ENCODE results near the gene MBD5. TPM values are rescaled to one million over a fixed set of nuclear protein-coding genes. Genes with fewer than 3 reads are reported as not detected.
A peak's percentile ranks its signal among the peaks of the same experiment; 100 is the strongest.

MBD5 gene
- total and polyA plus RNA-seq, 2 donors, result 13.3 to 13.4 TPM

DNA sequence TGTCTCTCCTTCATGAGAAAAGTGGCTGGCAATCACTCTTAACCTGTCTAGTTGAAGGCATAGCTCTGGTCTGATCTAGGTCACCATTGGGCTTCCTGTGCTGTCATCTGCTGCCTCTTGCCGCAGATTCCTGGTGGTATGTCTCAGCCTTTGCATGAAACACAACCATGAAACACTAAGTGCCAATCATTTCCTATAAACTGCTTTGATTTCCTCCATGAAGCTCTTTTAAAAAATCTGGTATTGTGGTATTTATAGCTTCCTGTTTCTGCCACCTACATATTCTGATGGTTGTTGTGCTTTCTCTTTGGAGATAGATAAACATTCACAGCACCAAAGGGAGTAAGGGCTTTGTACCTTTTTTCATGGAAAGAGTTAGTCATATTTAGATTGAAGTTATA is 503.6 kb downstream of the MBD5 start:
- H3K27me3 ChIP-seq (ENCODE audit: control insufficient read depth in 2 of 2, insufficient read depth in 1 of 2, low read length in 1 of 2), result no peaks in the 10 kb centered on the region
- H3K27ac ChIP-seq (ENCODE audit: low read depth in 1 of 2, low read length in 1 of 2), result no peak overlapping the region
- peak in 7 of 9 donors; percentile 45 to 89 (median 68) for DNase-seq (ENCODE audit: low read depth in 6 of 9, low spot score in 9 of 9)
- H3K4me3 ChIP-seq (ENCODE audit: low read length in 2 of 2), result no peak overlapping the region
- WGBS, result 4% methylated on average over 1 of the region's 1 CpG
- H3K4me1 ChIP-seq (ENCODE audit: control insufficient read depth in 2 of 2, insufficient read depth in 2 of 2, low read length in 2 of 2), result peaks cover 31 to 55% of the 10 kb centered on the region in 2 donors
- H3K36me3 ChIP-seq (ENCODE audit: control insufficient read depth in 2 of 2, insufficient read depth in 2 of 2, low read length in 1 of 2), result no peaks in the 10 kb centered on the region
- H3K9me3 ChIP-seq (ENCODE audit: control insufficient read depth in 2 of 2, insufficient read depth in 1 of 2, low read length in 1 of 2), result peaks cover 0 to 3% of the 10 kb centered on the region in 2 donors

DNA sequence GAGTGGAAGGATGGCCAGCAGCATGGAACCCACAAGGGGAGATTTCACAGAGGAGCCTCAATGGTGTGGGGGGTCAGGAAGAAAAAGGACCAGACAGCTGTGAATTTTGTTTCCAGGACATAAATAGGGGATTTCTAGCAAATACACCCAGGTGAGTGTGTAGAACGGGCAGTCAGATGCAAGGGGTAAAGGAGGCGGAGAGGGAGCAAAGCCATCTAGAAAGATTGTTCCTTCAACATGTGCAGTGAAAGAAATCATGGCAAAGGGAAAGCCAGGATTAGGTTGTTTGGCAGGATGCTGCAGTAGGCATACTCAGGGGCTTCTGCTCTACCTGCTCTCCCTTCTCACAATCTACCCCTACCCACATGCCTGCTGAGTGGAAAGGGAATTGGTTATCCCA is 504.2 kb downstream of the MBD5 start:
- H3K27ac ChIP-seq (ENCODE audit: low read depth in 1 of 2, low read length in 1 of 2), result peak overlapping the region in 1 of 2 donors; percentile 48
- WGBS, result 96% methylated on average over 2 of the region's 2 CpGs
- DNase-seq (ENCODE audit: low read depth in 6 of 9, low spot score in 9 of 9), result no peak
- H3K36me3 ChIP-seq (ENCODE audit: control insufficient read depth in 2 of 2, insufficient read depth in 2 of 2, low read length in 1 of 2), result no peaks in the 10 kb centered on the region
- H3K4me1 ChIP-seq (ENCODE audit: control insufficient read depth in 2 of 2, insufficient read depth in 2 of 2, low read length in 2 of 2), result peaks cover 31 to 61% of the 10 kb centered on the region in 2 donors
- H3K4me3 ChIP-seq (ENCODE audit: low read length in 2 of 2), result no peak overlapping the region
- H3K9me3 ChIP-seq (ENCODE audit: control insufficient read depth in 2 of 2, insufficient read depth in 1 of 2, low read length in 1 of 2), result peaks cover 0 to 3% of the 10 kb centered on the region in 2 donors
- no peaks in the 10 kb centered on the region for H3K27me3 ChIP-seq (ENCODE audit: control insufficient read depth in 2 of 2, insufficient read depth in 1 of 2, low read length in 1 of 2)

GRCh38 chr2:148526509-148527346 is 505.8 kb downstream of the MBD5 start:
- WGBS, result 92% methylated on average over 9 of the region's 9 CpGs
- Histone ChIP-seq H3K4me3 (ENCODE audit: low read length in 2 of 2) (no peak overlapping the region), H3K36me3 (ENCODE audit: control insufficient read depth in 2 of 2, insufficient read depth in 2 of 2, low read length in 1 of 2) (no peaks in the 10 kb centered on the region), H3K4me1 (ENCODE audit: control insufficient read depth in 2 of 2, insufficient read depth in 2 of 2, low read length in 2 of 2) (peaks cover 31 to 63% of the 10 kb centered on the region in 2 donors), H3K27me3 (ENCODE audit: control insufficient read depth in 2 of 2, insufficient read depth in 1 of 2, low read length in 1 of 2) (no peaks in the 10 kb centered on the region), H3K9me3 (ENCODE audit: control insufficient read depth in 2 of 2, insufficient read depth in 1 of 2, low read length in 1 of 2) (peaks cover 0 to 3% of the 10 kb centered on the region in 2 donors), H3K27ac (ENCODE audit: low read depth in 1 of 2, low read length in 1 of 2) (peak overlapping the region in 1 of 2 donors; percentile 9)
- DNase-seq (ENCODE audit: low read depth in 6 of 9, low spot score in 9 of 9), result no peak

DNA sequence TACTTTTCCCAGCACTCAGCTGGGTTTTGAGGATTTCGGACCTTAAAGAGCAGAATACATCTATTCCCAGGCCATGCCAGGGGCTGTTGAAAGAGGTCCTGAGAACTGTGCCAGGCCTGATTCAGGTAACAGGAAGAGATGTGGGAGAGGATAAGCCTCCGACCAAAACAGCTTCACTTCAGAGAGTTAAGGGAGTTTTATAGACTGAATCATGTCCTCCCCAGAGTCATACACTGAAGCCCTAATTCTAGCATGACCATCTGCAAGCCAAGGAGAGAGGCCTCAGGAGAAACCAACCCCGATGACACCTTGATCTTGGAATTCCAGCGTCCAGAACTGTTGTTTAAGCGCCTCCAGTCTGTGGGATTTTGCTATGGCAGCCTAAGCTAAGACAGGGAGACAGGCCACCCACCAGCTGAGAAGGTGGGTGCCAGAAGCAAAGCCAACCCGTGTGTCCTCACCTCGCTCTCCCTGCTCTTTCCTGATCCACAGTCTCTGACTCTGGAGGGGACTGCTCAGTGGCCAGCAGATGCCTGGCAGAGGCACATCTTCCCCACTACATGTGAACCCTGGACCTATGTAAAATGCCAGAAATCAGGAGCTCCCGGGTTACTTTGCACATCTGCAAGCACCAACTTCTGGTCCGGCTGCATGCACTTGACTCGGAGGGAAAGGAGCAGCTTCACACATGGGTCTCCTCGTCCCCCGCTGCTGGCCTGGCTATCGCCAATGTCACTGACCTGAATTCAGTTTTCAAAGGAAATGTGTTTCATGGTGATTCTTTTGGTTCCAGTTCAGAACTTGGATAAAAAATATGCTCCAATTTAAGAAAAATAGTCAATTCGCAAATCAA is 506.8 kb downstream of the MBD5 start:
- peaks cover 29 to 65% of the 10 kb centered on the region in 2 donors for H3K4me1 ChIP-seq (ENCODE audit: control insufficient read depth in 2 of 2, insufficient read depth in 2 of 2, low read length in 2 of 2)
- H3K27me3 ChIP-seq (ENCODE audit: control insufficient read depth in 2 of 2, insufficient read depth in 1 of 2, low read length in 1 of 2), result no peaks in the 10 kb centered on the region
- peaks cover 0 to 3% of the 10 kb centered on the region in 2 donors for H3K9me3 ChIP-seq (ENCODE audit: control insufficient read depth in 2 of 2, insufficient read depth in 1 of 2, low read length in 1 of 2)
- peak in 1 of 9 donors; percentile 48 for DNase-seq (ENCODE audit: low read depth in 6 of 9, low spot score in 9 of 9)
- peak overlapping the region; percentile 71 to 75 for H3K27ac ChIP-seq (ENCODE audit: low read depth in 1 of 2, low read length in 1 of 2)
- no peak overlapping the region for H3K4me3 ChIP-seq (ENCODE audit: low read length in 2 of 2)
- WGBS, result 80% methylated on average over 14 of the region's 14 CpGs
- H3K36me3 ChIP-seq (ENCODE audit: control insufficient read depth in 2 of 2, insufficient read depth in 2 of 2, low read length in 1 of 2), result no peaks in the 10 kb centered on the region

DNA sequence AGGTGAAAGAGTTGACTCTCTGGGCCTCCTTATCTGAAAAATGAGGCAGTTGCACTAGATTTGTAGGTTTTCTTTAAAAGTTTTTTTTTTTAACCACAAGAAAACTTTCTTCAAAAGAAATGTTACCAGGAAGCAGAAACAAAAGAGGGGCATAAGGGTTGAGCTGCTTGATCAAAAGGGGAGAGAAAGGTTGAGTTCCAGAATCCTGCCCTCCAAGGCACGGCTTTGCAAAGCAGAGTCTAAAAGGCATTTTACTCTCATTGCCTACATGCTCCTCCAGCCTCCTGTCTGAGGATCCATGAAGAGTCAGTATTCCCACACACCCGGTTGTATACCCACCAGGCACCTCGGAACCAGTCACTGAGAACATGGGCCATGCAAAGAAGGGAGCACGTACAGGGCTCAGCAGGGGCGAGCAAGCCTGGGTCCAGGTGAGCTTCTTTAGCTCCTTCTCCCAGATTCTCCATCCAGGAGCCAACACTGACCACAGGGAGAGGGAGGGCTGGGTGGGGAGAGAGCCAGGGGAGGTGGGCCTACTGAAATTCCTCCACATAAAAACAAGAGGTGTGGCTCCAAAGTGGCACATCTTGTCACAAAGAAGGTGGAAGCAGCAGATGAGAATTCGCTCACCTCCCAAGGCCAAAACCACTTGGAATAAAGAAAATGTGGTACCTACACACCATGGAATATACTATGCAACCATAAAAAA is 507.6 kb downstream of the MBD5 start:
- no peak overlapping the region for H3K4me3 ChIP-seq (ENCODE audit: low read length in 2 of 2)
- peak overlapping the region; percentile 71 to 77 for H3K27ac ChIP-seq (ENCODE audit: low read depth in 1 of 2, low read length in 1 of 2)
- peaks cover 26 to 71% of the 10 kb centered on the region in 2 donors for H3K4me1 ChIP-seq (ENCODE audit: control insufficient read depth in 2 of 2, insufficient read depth in 2 of 2, low read length in 2 of 2)
- H3K27me3 ChIP-seq (ENCODE audit: control insufficient read depth in 2 of 2, insufficient read depth in 1 of 2, low read length in 1 of 2), result no peaks in the 10 kb centered on the region
- H3K36me3 ChIP-seq (ENCODE audit: control insufficient read depth in 2 of 2, insufficient read depth in 2 of 2, low read length in 1 of 2), result no peaks in the 10 kb centered on the region
- H3K9me3 ChIP-seq (ENCODE audit: control insufficient read depth in 2 of 2, insufficient read depth in 1 of 2, low read length in 1 of 2), result peaks cover 0 to 3% of the 10 kb centered on the region in 2 donors
- 76% methylated on average over 6 of the region's 6 CpGs for WGBS
- DNase-seq (ENCODE audit: low read depth in 6 of 9, low spot score in 9 of 9), result peak in 7 of 9 donors; percentile 44 to 88 (median 53)

DNA sequence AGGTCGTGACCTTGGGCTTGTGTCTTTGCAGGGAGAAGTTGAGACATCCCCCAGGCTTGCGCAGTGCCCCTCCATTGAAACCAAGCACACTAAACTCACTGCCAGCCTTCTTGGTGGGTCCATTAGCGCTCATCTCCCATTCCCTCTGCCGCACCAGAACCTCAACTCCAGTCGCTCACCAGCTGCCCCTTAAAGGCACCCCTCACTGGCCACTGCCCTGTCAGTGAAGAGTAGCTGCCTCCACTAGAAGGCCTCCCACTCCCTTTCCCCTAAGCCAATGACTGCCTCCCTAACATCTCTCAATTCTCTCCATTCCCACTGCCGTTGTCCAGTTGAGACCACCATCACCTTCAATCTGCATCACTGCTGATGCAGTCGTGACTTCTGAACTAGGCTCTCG is 508.9 kb downstream of the MBD5 start:
- 85% methylated on average over 8 of the region's 8 CpGs for WGBS
- H3K4me3 ChIP-seq (ENCODE audit: low read length in 2 of 2), result no peak overlapping the region
- H3K36me3 ChIP-seq (ENCODE audit: control insufficient read depth in 2 of 2, insufficient read depth in 2 of 2, low read length in 1 of 2), result no peaks in the 10 kb centered on the region
- no peak overlapping the region for H3K27ac ChIP-seq (ENCODE audit: low read depth in 1 of 2, low read length in 1 of 2)
- H3K4me1 ChIP-seq (ENCODE audit: control insufficient read depth in 2 of 2, insufficient read depth in 2 of 2, low read length in 2 of 2), result peaks cover 20 to 71% of the 10 kb centered on the region in 2 donors
- no peak for DNase-seq (ENCODE audit: low read depth in 6 of 9, low spot score in 9 of 9)
- no peaks in the 10 kb centered on the region for H3K27me3 ChIP-seq (ENCODE audit: control insufficient read depth in 2 of 2, insufficient read depth in 1 of 2, low read length in 1 of 2)
- H3K9me3 ChIP-seq (ENCODE audit: control insufficient read depth in 2 of 2, insufficient read depth in 1 of 2, low read length in 1 of 2), result peaks cover 0 to 3% of the 10 kb centered on the region in 2 donors

DNA sequence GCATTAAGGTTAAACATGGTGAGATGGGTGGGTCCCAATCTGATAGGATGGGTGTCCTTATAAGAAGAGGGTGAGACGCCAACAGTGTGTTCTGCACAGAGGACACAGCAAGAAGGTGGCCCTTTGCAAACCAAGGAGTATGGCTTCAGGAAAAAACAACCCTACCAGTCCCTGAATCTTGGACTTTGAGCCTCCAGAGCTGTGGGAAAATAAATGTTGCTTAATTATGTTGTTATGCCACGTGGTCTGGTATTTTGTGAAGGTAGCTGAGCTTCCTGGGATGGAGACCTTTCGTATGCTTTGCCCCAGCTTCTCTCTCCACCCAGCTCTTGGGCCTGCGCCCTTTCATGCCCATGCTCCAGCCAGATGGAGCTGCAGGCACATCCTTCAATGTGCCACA is 509.5 kb downstream of the MBD5 start:
- 96% methylated on average over 4 of the region's 4 CpGs for WGBS
- no peaks in the 10 kb centered on the region for H3K36me3 ChIP-seq (ENCODE audit: control insufficient read depth in 2 of 2, insufficient read depth in 2 of 2, low read length in 1 of 2)
- DNase-seq (ENCODE audit: low read depth in 6 of 9, low spot score in 9 of 9), result no peak
- H3K27ac ChIP-seq (ENCODE audit: low read depth in 1 of 2, low read length in 1 of 2), result no peak overlapping the region
- H3K4me1 ChIP-seq (ENCODE audit: control insufficient read depth in 2 of 2, insufficient read depth in 2 of 2, low read length in 2 of 2), result peaks cover 16 to 65% of the 10 kb centered on the region in 2 donors
- no peak overlapping the region for H3K4me3 ChIP-seq (ENCODE audit: low read length in 2 of 2)
- peaks cover 0 to 3% of the 10 kb centered on the region in 2 donors for H3K9me3 ChIP-seq (ENCODE audit: control insufficient read depth in 2 of 2, insufficient read depth in 1 of 2, low read length in 1 of 2)
- H3K27me3 ChIP-seq (ENCODE audit: control insufficient read depth in 2 of 2, insufficient read depth in 1 of 2, low read length in 1 of 2), result no peaks in the 10 kb centered on the region

GRCh38 chr2:148531235-148531634 is 510.3 kb downstream of the MBD5 start:
- no peaks in the 10 kb centered on the region for H3K36me3 ChIP-seq (ENCODE audit: control insufficient read depth in 2 of 2, insufficient read depth in 2 of 2, low read length in 1 of 2)
- 96% methylated on average over 7 of the region's 7 CpGs for WGBS
- peaks cover 0 to 3% of the 10 kb centered on the region in 2 donors for H3K9me3 ChIP-seq (ENCODE audit: control insufficient read depth in 2 of 2, insufficient read depth in 1 of 2, low read length in 1 of 2)
- H3K27me3 ChIP-seq (ENCODE audit: control insufficient read depth in 2 of 2, insufficient read depth in 1 of 2, low read length in 1 of 2), result no peaks in the 10 kb centered on the region
- peaks cover 12 to 60% of the 10 kb centered on the region in 2 donors for H3K4me1 ChIP-seq (ENCODE audit: control insufficient read depth in 2 of 2, insufficient read depth in 2 of 2, low read length in 2 of 2)
- no peak for DNase-seq (ENCODE audit: low read depth in 6 of 9, low spot score in 9 of 9)
- H3K27ac ChIP-seq (ENCODE audit: low read depth in 1 of 2, low read length in 1 of 2), result no peak overlapping the region
- H3K4me3 ChIP-seq (ENCODE audit: low read length in 2 of 2), result no peak overlapping the region
